IgD-negative memory B cell (primary cell): ENCODE measurements around the gene ORM1. TPM values are rescaled to one million over a fixed set of nuclear protein-coding genes. Genes with fewer than 3 reads are reported as not detected.
"Not testable (repeated sequence)": the region's sequence is repeated elsewhere in the genome, so short reads cannot be mapped to it uniquely, and the experiment has no call there.

ENCODE experiments used
- H3K27ac Mint-ChIP-seq, 3 donors: one replicate each; pipeline ENCODE4 v1.8.0; 2020 to 2022; ENCODE audit warnings: mild to moderate bottlenecking in 3 of 3, mixed read lengths in 3 of 3, moderate library complexity in 1 of 3
- H3K27me3 Mint-ChIP-seq: one replicate; pipeline ENCODE4 v1.8.0; 2021; ENCODE audit warnings: mixed read lengths
- H3K36me3 Mint-ChIP-seq: one replicate; pipeline ENCODE4 v1.8.0; 2020; ENCODE audit warnings: mild to moderate bottlenecking, mixed read lengths
- H3K4me1 Mint-ChIP-seq, 3 donors: one replicate each; pipeline ENCODE4 v1.8.0; 2020 to 2022; ENCODE audit warnings: mixed read lengths in 3 of 3, mild to moderate bottlenecking in 1 of 3
- H3K4me3 Mint-ChIP-seq, 4 donors: one replicate each; pipeline ENCODE4 v1.8.0; 2020 to 2022; ENCODE audit warnings: mild to moderate bottlenecking in 4 of 4, mixed read lengths in 4 of 4, moderate library complexity in 3 of 4
- H3K9me3 Mint-ChIP-seq, 3 donors: one replicate each; pipeline ENCODE4 v1.8.0; 2020 to 2021; ENCODE audit warnings: mixed read lengths in 3 of 3, mild to moderate bottlenecking in 1 of 3
- polyA plus RNA-seq: library from polyadenylated mRNA; unstranded; fragments of 300-500 nt; fragmentation: Illumina TruSeq; gene quantifications from one replicate; pipeline ENCODE4 v1.2.3, GENCODE V29; 2021

The ORM1 gene
- polyA plus RNA-seq, 1 donor from 2014 or later, result not detected

DNA sequence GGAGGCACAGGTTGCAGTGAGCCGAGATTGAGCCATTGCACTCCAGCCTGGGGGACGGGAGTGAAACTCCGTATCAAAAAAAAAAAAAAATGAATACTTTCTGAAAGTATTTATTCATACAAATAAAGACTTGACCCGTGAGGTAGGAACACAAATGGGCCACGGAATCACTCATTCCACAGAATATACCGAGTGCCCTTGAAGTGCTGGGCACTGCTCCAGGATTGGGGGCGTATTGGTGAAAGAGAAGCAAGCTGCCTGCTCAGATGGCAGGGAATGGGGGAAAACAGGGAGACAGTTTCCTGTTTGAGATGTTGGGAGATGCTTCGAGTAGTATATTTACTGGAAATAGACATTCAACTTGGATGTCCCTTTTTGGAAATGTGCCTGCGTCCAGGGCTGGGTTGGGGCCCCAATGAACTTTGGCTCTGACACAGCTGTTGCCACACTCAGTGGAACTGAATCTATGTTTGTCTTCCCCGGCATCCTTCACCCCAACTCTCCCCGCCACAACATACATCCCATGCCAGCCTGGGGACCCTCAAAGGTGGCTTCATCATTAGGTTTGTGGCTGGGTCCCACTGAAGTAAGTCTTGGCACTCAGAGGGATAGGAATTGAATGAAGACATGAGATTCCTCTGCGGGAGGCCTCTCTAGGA is 609 bp upstream of the ORM1 start:
- H3K9me3 Mint-ChIP-seq, H3K4me1 Mint-ChIP-seq, H3K27ac Mint-ChIP-seq, H3K4me3 Mint-ChIP-seq, H3K36me3 Mint-ChIP-seq: not testable (repeated sequence)
- H3K27me3 Mint-ChIP-seq, result peaks cover 14% of the 10 kb centered on the region

DNA sequence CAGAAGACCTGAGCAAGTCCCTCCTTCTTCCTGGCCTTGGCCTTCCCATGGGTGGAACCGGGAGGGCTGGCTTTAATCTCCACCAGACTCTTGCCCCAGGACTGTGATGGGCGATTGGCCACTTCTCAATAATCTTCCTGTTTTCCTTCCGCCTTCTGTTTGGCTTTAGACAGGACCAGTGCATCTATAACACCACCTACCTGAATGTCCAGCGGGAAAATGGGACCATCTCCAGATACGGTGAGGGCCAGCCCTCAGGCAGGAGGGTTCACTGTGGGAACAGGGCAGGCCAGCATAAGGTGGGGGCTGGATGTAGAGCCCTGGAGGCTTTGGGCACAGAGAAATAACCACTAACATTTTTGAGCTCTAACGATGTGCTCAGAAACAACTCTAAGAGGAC is 951 bp downstream of the ORM1 start:
- not testable (repeated sequence) for H3K9me3 Mint-ChIP-seq, H3K4me3 Mint-ChIP-seq, H3K4me1 Mint-ChIP-seq, H3K27me3 Mint-ChIP-seq, H3K36me3 Mint-ChIP-seq, H3K27ac Mint-ChIP-seq

DNA sequence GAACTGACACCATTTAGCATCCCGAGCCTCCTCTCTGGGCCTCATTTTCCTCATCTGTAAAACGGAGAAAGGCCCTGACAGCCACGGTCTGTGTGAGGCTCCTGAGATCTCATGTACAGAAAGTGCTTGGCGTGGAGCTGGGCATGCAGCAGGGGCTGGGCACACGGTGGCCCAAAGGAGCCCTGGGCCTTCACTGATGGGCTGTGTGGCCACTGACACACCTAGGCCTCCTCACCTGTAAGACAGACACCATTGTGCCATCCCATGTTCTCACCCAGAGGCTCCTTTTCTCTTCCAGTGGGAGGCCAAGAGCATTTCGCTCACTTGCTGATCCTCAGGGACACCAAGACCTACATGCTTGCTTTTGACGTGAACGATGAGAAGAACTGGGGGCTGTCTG is 1.6 kb downstream of the ORM1 start:
- H3K27me3 Mint-ChIP-seq, result peaks cover 5% of the 10 kb centered on the region
- no peaks in the 10 kb centered on the region for H3K9me3 Mint-ChIP-seq
- H3K4me1 Mint-ChIP-seq, result no peaks in the 10 kb centered on the region
- H3K36me3 Mint-ChIP-seq, result no peaks in the 10 kb centered on the region
- no peak overlapping the region for H3K4me3 Mint-ChIP-seq
- H3K27ac Mint-ChIP-seq, result no peak overlapping the region

DNA sequence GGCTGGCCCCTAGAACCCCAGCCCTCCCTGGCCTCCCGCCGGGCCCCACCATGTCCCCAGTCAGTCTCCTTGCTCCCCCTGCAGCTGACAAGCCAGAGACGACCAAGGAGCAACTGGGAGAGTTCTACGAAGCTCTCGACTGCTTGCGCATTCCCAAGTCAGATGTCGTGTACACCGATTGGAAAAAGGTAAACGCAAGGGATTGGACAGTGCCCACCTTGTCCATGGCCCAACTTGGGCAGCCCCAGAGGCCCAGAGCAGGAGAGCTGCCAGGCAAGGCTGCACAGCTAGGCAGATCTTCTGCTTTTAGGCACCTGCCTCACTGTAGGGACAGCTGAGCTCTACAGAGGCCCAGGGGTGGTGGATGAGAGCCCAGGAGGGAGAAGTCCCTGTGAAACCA is 2.1 kb downstream of the ORM1 start:
- H3K27ac Mint-ChIP-seq, H3K27me3 Mint-ChIP-seq, H3K4me1 Mint-ChIP-seq: not testable (repeated sequence)

DNA sequence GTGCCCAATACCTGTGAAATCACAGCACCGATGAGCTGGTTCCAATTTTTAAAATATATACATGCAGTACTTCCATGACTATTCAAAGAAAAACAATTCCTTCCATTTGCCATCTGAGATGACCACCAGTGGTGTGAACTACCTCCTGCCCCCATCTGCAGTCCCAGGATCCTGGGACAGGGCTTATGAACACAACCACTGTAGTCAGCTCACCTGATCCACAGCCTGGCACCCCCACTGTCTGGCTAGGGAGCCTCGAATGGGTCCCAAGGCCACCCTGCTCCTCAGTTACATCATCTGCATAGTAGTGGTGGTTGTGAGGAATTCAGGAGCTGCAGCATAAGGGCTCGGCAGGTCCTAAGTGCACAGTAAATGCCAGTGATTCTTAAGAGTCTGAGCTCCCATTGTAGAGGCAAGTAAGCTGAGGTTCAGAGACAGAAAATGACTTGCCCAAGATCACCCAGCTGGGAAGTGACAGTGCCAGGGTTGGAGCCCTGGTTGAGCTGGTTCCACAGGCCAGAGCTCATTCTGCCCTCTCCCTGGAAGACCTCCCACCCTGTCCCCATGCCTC is 2.9 kb downstream of the ORM1 start:
- not testable (repeated sequence) for H3K27me3 Mint-ChIP-seq, H3K36me3 Mint-ChIP-seq, H3K27ac Mint-ChIP-seq, H3K4me1 Mint-ChIP-seq, H3K4me3 Mint-ChIP-seq, H3K9me3 Mint-ChIP-seq

More for the DNA sequence above, 2.1 kb downstream of the ORM1 start:
- not testable (repeated sequence) for H3K9me3 Mint-ChIP-seq, H3K4me3 Mint-ChIP-seq, H3K36me3 Mint-ChIP-seq

DNA sequence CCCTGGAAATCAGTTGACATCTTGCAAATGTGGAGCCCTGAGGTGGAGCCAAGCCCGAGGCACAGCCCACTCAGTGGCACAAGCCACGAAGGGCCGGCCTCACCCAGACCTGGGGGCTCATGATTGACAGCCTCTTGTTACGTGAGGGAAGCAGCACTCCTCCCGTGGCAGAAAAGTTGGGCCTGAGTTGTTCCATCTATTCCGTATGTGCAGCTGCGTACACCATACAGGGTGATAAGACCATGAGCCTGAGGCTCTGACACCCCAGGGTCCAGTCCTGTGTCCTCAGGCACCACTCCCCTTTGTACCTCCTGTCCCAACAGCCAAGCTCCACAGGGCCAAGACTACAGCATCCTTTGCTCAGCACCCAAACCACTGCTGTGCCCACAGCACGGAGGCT is 4.9 kb downstream of the ORM1 start:
- Mint-ChIP-seq H3K36me3 (no peaks in the 10 kb centered on the region), H3K9me3 (no peaks in the 10 kb centered on the region), H3K4me1 (peaks cover 6 to 8% (median 8%) of the 10 kb centered on the region in 3 donors), H3K4me3 (no peak overlapping the region), H3K27ac (no peak overlapping the region), H3K27me3 (no peaks in the 10 kb centered on the region)

DNA sequence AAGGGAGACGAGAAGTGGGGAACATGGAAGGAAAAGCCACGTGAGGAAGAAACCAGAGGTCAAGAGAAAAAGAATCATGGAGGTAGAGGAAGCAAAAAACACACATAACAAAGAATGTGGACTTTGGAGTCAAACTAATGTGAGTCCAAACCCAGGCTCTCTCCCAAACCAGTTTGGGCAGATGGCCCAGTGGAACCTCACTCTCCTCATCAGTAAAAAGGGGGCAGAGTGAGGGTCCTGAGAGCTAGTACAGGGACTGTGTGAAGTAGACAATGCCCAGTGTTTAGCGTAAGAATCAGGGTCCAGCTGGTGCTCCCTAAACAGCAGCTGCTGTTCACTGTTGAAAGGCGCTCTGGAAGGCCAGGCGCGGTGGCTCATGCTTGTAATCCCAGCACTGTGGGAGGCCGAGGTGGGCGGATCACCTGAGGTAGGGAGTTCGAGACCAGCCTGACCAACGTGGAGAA is 5.5 kb downstream of the ORM1 start:
- H3K9me3 Mint-ChIP-seq, H3K4me3 Mint-ChIP-seq, H3K4me1 Mint-ChIP-seq, H3K36me3 Mint-ChIP-seq, H3K27ac Mint-ChIP-seq, H3K27me3 Mint-ChIP-seq: not testable (repeated sequence)

DNA sequence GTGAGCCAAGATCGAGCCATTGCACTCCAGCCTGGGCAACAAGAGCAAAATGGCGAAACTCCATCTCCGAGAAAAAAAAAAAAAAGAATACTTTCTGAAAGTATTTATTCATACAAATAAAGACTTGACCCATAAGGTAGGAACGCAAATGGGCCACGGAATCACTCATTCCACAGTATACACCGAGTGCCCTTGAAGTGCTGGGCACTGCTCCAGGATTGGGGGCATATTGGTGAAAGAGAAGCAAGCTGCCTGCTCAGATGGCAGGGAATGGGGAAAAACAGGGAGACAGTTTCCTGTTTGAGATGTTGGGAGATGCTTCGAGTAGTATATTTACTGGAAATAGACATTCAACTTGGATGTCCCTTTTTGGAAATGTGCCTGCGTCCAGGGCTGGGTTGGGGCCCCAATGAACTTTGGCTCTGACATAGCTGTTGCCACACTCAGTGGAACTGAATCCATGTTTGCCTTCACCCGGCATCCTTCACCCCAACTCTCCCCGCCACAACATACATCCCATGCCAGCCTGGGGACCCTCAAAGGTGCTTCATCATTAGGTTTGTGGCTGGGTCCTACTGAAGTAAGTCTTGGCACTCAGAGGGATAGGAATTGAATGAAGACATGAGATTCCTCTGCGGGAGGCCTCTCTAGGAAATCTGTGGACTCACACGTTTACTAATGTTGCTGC is 6.2 kb downstream of the ORM1 start:
- not testable (repeated sequence) for H3K9me3 Mint-ChIP-seq, H3K27ac Mint-ChIP-seq, H3K4me1 Mint-ChIP-seq, H3K27me3 Mint-ChIP-seq, H3K36me3 Mint-ChIP-seq, H3K4me3 Mint-ChIP-seq

DNA sequence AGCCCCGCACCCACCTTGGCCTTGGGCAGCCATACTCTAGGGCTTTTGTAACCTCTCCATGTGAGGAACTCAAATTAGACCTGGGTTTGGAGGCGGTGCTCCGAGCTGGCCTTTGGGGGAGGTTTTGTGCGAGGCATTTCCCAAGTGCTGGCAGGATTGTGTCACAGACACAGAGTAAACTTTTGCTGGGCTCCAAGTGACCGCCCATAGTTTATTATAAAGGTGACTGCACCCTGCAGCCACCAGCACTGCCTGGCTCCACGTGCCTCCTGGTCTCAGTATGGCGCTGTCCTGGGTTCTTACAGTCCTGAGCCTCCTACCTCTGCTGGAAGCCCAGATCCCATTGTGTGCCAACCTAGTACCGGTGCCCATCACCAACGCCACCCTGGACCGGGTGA is 6.7 kb downstream of the ORM1 start, which contains the start of gene ORM2:
TSS of gene ORM2 (plus strand) at position 245 of the 398 bp plus-strand sequence. CDS start at position 281, 36 bp downstream.
- H3K9me3 Mint-ChIP-seq, H3K4me1 Mint-ChIP-seq, H3K27me3 Mint-ChIP-seq, H3K36me3 Mint-ChIP-seq: not testable (repeated sequence)
- Mint-ChIP-seq H3K4me3 (peak within 1 kb of the TSS in 1 of 4 donors; percentile 33), H3K27ac (peak within 1 kb of the TSS in 2 of 3 donors; percentile 12 to 59)

DNA sequence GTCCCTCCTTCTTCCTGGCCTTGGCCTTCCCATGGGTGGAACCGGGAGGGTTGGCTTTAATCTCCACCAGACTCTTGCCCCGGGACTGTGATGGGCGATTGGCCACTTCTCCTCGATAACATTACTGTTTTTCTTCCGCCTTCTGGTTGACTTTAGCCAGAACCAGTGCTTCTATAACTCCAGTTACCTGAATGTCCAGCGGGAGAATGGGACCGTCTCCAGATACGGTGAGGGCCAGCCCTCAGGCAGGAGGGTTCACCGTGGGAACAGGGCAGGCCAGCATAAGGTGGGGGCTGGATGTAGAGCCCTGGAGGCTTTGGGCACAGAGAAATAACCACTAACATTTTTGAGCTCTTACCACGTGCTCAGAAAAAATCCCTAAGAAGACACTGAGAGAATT is 7.7 kb downstream of the ORM1 start:
- Mint-ChIP-seq H3K27me3 (no peaks in the 10 kb centered on the region), H3K4me3 (peak overlapping the region in 1 of 4 donors; percentile 33), H3K27ac (peak overlapping the region in 2 of 3 donors; percentile 12 to 59), H3K36me3 (no peaks in the 10 kb centered on the region), H3K4me1 (peaks cover 6 to 8% (median 8%) of the 10 kb centered on the region in 3 donors), H3K9me3 (no peaks in the 10 kb centered on the region)

DNA sequence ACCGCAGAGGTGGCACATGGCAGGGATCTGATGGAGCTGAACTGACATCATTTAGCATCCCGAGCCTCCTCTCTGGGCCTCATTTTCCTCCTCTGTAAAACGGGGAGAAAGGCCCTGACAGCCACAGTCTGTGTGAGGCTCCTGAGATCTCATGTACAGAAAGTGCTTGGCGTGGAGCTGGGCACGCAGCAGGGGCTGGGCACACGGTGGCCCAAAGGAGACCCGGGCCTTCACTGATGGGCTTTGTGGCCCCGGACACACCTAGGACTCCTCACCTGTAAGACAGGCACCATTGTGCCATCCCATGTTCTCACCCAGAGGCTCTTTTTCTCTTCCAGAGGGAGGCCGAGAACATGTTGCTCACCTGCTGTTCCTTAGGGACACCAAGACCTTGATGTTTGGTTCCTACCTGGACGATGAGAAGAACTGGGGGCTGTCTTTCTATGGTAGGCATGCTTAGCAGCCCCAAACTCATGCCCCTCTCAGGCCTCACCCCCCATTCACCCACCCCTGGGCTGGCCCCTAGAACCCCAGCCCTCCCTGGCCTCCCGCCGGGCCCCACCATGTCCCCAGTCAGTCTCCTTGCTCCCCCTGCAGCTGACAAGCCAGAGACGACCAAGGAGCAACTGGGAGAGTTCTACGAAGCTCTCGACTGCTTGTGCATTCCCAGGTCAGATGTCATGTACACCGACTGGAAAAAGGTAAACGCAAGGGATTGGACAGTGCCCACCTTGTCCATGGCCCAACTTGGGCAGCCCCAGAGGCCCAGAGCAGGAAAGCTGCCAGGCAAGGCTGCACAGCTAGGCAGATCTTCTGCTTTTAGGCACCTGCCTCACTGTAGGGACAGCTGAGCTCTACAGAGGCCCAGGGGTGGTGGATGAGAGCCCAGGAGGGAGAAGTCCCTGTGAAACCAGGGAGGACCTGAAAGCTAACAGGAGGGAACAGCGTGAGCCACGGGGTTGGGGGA is 8.6 kb downstream of the ORM1 start:
- peak overlapping the region in 1 of 4 donors; percentile 33 for H3K4me3 Mint-ChIP-seq
- peak overlapping the region in 2 of 3 donors; percentile 59 to 82 for H3K27ac Mint-ChIP-seq
- H3K4me1 Mint-ChIP-seq, H3K36me3 Mint-ChIP-seq, H3K9me3 Mint-ChIP-seq, H3K27me3 Mint-ChIP-seq: not testable (repeated sequence)

DNA sequence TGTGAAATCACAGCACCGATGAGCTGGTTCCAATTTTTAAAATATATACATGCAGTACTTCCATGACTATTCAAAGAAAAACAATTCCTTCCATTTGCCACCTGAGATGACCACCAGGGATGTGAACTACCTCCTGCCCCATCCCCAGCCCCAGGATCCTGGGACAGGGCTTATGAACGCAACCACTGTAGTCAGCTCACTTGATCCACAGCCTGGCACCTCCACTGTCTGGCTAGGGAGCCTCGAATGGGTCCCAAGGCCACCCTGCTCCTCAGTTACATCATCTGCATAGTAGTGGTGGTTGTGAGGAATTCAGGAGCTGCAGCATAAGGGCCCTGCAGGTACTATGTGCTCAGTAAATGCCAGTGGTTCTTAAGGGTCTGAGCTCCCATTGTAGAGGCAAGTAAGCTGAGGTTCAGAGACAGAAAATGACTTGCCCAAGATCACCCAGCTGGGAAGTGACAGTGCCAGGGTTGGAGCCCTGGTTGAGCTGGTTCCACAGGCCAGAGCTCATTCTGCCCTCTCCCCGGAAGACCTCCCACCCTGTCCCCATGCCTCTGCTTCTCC is 9.7 kb downstream of the ORM1 start:
- Mint-ChIP-seq H3K27ac (peak overlapping the region; percentile 19 to 85 (median 82)), H3K4me3 (peak overlapping the region in 1 of 4 donors; percentile 55)
- H3K36me3 Mint-ChIP-seq, H3K9me3 Mint-ChIP-seq, H3K27me3 Mint-ChIP-seq, H3K4me1 Mint-ChIP-seq: not testable (repeated sequence)

DNA sequence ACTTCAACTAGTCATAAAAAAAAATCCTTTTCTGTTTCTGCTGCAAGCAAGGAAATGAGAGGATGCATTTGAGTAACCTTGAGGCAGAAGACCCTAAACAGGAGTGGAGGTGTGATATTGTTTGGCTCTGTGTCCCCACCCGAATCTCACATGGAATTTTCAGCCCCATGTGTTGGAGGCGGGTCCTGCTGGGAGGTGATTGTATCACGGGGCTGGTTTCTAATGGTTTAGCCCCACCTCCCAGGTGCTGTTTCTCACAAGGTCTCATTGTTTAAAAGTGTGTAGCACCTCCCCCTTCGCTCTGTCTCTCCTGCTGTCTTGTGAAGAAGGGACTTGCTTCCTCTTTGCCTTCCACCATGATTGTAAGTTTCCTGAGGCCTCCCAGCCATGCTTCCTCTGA is 10.8 kb downstream of the ORM1 start:
- H3K9me3 Mint-ChIP-seq, H3K36me3 Mint-ChIP-seq, H3K27ac Mint-ChIP-seq, H3K27me3 Mint-ChIP-seq, H3K4me1 Mint-ChIP-seq, H3K4me3 Mint-ChIP-seq: not testable (repeated sequence)

DNA sequence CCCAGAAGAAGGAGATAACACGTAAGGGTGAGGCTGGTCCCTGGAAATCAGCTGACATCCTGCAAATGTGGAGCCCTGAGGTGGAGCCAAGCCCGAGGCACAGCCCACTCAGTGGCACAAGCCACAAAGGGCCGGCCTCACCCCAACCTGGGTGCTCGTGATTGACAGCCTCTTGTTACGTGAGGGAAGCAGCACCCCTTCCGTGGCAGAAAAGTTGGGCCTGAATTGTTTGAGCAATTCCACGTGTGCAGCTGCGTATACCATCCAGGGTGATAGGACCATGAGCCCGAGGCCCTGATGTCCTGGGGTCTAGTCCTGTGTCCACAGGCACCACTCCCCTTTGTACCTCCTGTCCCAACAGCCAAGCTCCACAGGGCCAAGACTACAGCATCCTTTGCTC is 11.6 kb downstream of the ORM1 start:
- H3K9me3 Mint-ChIP-seq, result no peaks in the 10 kb centered on the region
- H3K4me3 Mint-ChIP-seq, result no peak overlapping the region
- H3K27ac Mint-ChIP-seq, result peak overlapping the region in 2 of 3 donors; percentile 5 to 66
- H3K27me3 Mint-ChIP-seq, result no peaks in the 10 kb centered on the region
- no peaks in the 10 kb centered on the region for H3K36me3 Mint-ChIP-seq
- peaks cover 12 to 14% (median 14%) of the 10 kb centered on the region in 3 donors for H3K4me1 Mint-ChIP-seq

DNA sequence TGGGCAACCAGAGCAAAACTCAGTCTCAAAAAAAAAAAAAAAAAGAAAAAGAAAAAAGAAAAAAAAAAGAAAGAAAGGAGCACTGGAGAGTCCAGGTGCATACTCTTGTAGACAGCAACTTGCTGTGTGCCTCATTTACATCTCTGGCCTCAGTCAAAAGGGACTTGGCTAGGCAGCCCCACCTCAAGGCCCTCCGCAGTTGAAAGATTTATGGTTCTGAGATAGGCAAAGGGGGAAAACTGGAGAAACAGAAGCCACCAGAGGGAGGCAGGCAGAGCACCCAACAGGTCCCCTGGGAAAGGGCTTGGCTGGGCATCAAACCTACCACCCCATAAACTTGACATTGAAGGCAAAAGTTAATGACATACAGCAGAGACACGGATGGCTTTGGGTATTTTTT is 12.8 kb downstream of the ORM1 start:
- Mint-ChIP-seq H3K4me3 (peak overlapping the region in 1 of 4 donors; percentile 27), H3K9me3 (no peaks in the 10 kb centered on the region), H3K4me1 (peaks cover 14 to 17% (median 15%) of the 10 kb centered on the region in 3 donors), H3K27ac (peak overlapping the region in 1 of 3 donors; percentile 60), H3K27me3 (no peaks in the 10 kb centered on the region), H3K36me3 (no peaks in the 10 kb centered on the region)
